CD4-positive, CD25-positive, alpha-beta regulatory T cell (primary cell): ENCODE data around the gene DNAJC27. TPM values are rescaled to one million over a fixed set of nuclear protein-coding genes. Genes with fewer than 3 reads are reported as not detected.
A peak's percentile ranks its signal among the peaks of the same experiment; 100 is the strongest.

ENCODE experiments used
- ATAC-seq, 2 donors: fragments of 150-1000 bp; cut with Tn5 transposase; one replicate each; pipeline ENCODE4 v1.10.0; 2021; ENCODE audit warnings: low read depth in 2 of 2, moderate number of reproducible peaks in 2 of 2, moderate library complexity in 1 of 2
- DNase-seq, 3 donors: peaks; one replicate each; pipeline versions ENCODE4 v3.0.0 to v3.0.0-alpha.2; 2012 to 2022; ENCODE audit warnings: mixed read lengths in 1 of 3
- H3K27ac ChIP-seq: one replicate; pipeline ENCODE4 v1.7.0; 2013; ENCODE audit warnings: mild to moderate bottlenecking, low read length; ENCODE audit not compliant: insufficient read depth, poor library complexity, severe bottlenecking
- H3K27me3 ChIP-seq: one replicate; pipeline ENCODE4 v1.7.0; 2013; ENCODE audit warnings: low read length; ENCODE audit not compliant: control insufficient read depth, insufficient read depth
- H3K36me3 ChIP-seq: one replicate; pipeline ENCODE4 v1.7.0; 2013; ENCODE audit warnings: mild to moderate bottlenecking, low read length, moderate library complexity; ENCODE audit not compliant: control insufficient read depth, insufficient read depth
- H3K4me1 ChIP-seq: 2 replicates; pipeline ENCODE4 v1.7.0; 2013; ENCODE audit warnings: mild to moderate bottlenecking, low read length; ENCODE audit not compliant: insufficient read depth, control insufficient read depth, poor library complexity, severe bottlenecking
- H3K4me3 ChIP-seq: one replicate; pipeline ENCODE4 v1.7.0; 2013; ENCODE audit warnings: low read depth, mild to moderate bottlenecking, low read length, moderate library complexity
- H3K9me3 ChIP-seq, 2 experiments: 1 replicate in 1 of 2; 2 replicates in 1 of 2; pipeline ENCODE4 v1.7.0; 2013; ENCODE audit warnings: low read length in 2 of 2, mild to moderate bottlenecking in 1 of 2, moderate library complexity in 1 of 2; ENCODE audit not compliant: control insufficient read depth in 2 of 2
- H3K27ac Mint-ChIP-seq, 3 donors: one replicate each; pipeline ENCODE4 v1.8.0; 2020 to 2022; ENCODE audit warnings: mild to moderate bottlenecking in 3 of 3, mixed read lengths in 3 of 3, moderate library complexity in 2 of 3
- H3K27me3 Mint-ChIP-seq: one replicate; pipeline ENCODE4 v1.8.0; 2022; ENCODE audit warnings: mild to moderate bottlenecking, mixed read lengths
- H3K36me3 Mint-ChIP-seq: one replicate; pipeline ENCODE4 v1.8.0; 2020; ENCODE audit warnings: mixed read lengths
- H3K4me1 Mint-ChIP-seq, 4 donors: one replicate each; pipeline ENCODE4 v1.8.0; 2020 to 2022; ENCODE audit warnings: mixed read lengths in 4 of 4, mild to moderate bottlenecking in 1 of 4
- H3K4me3 Mint-ChIP-seq, 4 donors: one replicate each; pipeline ENCODE4 v1.8.0; 2020 to 2022; ENCODE audit warnings: mild to moderate bottlenecking in 4 of 4, mixed read lengths in 4 of 4, moderate library complexity in 3 of 4
- H3K9me3 Mint-ChIP-seq, 7 donors: one replicate each; pipeline ENCODE4 v1.8.0; 2020 to 2022; ENCODE audit warnings: mixed read lengths in 7 of 7, mild to moderate bottlenecking in 3 of 7, moderate library complexity in 2 of 7
- polyA plus RNA-seq, 4 donors: library from polyadenylated mRNA; unstranded; fragments of 300-500 nt; fragmentation: Illumina TruSeq; gene quantifications; one replicate each; pipeline ENCODE4 v1.2.3, GENCODE V29; 2021
- total RNA-seq: library from RNA; stranded (reverse); gene quantifications from one replicate; pipeline ENCODE4 v1.2.3, GENCODE V29; 2022

The DNAJC27 gene
- total and polyA plus RNA-seq, 5 donors from 2014 or later: 2.7 to 14.6 (median 5.6) TPM

- Histone ChIP-seq H3K4me3 (no peak overlapping the region), H3K9me3 (peaks cover 11 to 13% of the 10 kb centered on the region in 2 experiments), H3K27ac (no peak overlapping the region), H3K4me1 (no peaks in the 10 kb centered on the region), H3K27me3 (no peaks in the 10 kb centered on the region), H3K36me3 (peaks cover 72% of the 10 kb centered on the region)
- Mint-ChIP-seq H3K9me3 (peaks cover 1 to 23% (median 8%) of the 10 kb centered on the region in 7 donors), H3K27ac (no peak overlapping the region), H3K27me3 (no peaks in the 10 kb centered on the region), H3K4me1 (peaks cover 0 to 21% (median 11%) of the 10 kb centered on the region in 4 donors), H3K4me3 (no peak overlapping the region), H3K36me3 (peaks cover 84% of the 10 kb centered on the region)
- no peak for DNase-seq
- no peak for ATAC-seq
Observed at GRCh38 chr2:24955921-24956320, 15.8 kb downstream of the DNAJC27 start.

- Histone ChIP-seq H3K27ac (no peak overlapping the region), H3K27me3 (no peaks in the 10 kb centered on the region), H3K4me1 (no peaks in the 10 kb centered on the region), H3K36me3 (peaks cover 68% of the 10 kb centered on the region), H3K4me3 (no peak overlapping the region), H3K9me3 (peaks cover 11 to 13% of the 10 kb centered on the region in 2 experiments)
- H3K36me3 Mint-ChIP-seq: peaks cover 78% of the 10 kb centered on the region
- peaks cover 0 to 18% (median 8%) of the 10 kb centered on the region in 4 donors for H3K4me1 Mint-ChIP-seq
- no peaks in the 10 kb centered on the region for H3K27me3 Mint-ChIP-seq
- DNase-seq (no peak), ATAC-seq (no peak)
- H3K27ac Mint-ChIP-seq: no peak overlapping the region
- H3K9me3 Mint-ChIP-seq: peaks cover 1 to 23% (median 8%) of the 10 kb centered on the region in 7 donors
- no peak overlapping the region for H3K4me3 Mint-ChIP-seq
Observed at GRCh38 chr2:24955232-24955631, 16.5 kb downstream of the DNAJC27 start.

- peaks cover 4 to 5% of the 10 kb centered on the region in 2 experiments for H3K9me3 ChIP-seq
- peaks cover 48% of the 10 kb centered on the region for H3K36me3 ChIP-seq
- Mint-ChIP-seq H3K27ac (no peak overlapping the region), H3K27me3 (no peaks in the 10 kb centered on the region), H3K9me3 (peaks cover 0 to 7% (median 3%) of the 10 kb centered on the region in 7 donors), H3K4me1 (peaks cover 0 to 5% (median under 1%) of the 10 kb centered on the region in 4 donors), H3K4me3 (no peak overlapping the region), H3K36me3 (peaks cover 46% of the 10 kb centered on the region)
- H3K27me3 ChIP-seq: no peaks in the 10 kb centered on the region
- ATAC-seq: no peak
- H3K4me3 ChIP-seq: no peak overlapping the region
- no peak for DNase-seq
- no peak overlapping the region for H3K27ac ChIP-seq
- H3K4me1 ChIP-seq: no peaks in the 10 kb centered on the region
Observed at GRCh38 chr2:24950102-24950501, 21.7 kb downstream of the DNAJC27 start.

- Histone ChIP-seq H3K9me3 (no peaks in the 10 kb centered on the region), H3K27me3 (no peaks in the 10 kb centered on the region), H3K4me3 (no peak overlapping the region), H3K27ac (no peak overlapping the region), H3K36me3 (peaks cover 39% of the 10 kb centered on the region), H3K4me1 (no peaks in the 10 kb centered on the region)
- Mint-ChIP-seq H3K27ac (no peak overlapping the region), H3K4me1 (peaks cover 0 to 5% (median under 1%) of the 10 kb centered on the region in 4 donors), H3K27me3 (no peaks in the 10 kb centered on the region), H3K36me3 (peaks cover 32% of the 10 kb centered on the region), H3K4me3 (no peak overlapping the region), H3K9me3 (no peaks in the 10 kb centered on the region)
- no peak for ATAC-seq
- no peak for DNase-seq
Observed at GRCh38 chr2:24948506-24948905, 23.2 kb downstream of the DNAJC27 start.

GRCh38 chr2:24947561-24948157, 24.1 kb downstream of the DNAJC27 start:
- Mint-ChIP-seq H3K27ac (peak overlapping the region in 1 of 3 donors; percentile 48), H3K36me3 (peaks cover 32% of the 10 kb centered on the region)

GRCh38 chr2:24945907-24946306, 25.8 kb downstream of the DNAJC27 start:
- Mint-ChIP-seq H3K27ac (no peak overlapping the region), H3K9me3 (no peaks in the 10 kb centered on the region), H3K36me3 (peaks cover 18% of the 10 kb centered on the region), H3K4me1 (peaks cover 0 to 2% (median 0%) of the 10 kb centered on the region in 4 donors), H3K27me3 (no peaks in the 10 kb centered on the region), H3K4me3 (no peak overlapping the region)
- H3K27me3 ChIP-seq: no peaks in the 10 kb centered on the region
- H3K9me3 ChIP-seq: no peaks in the 10 kb centered on the region
- ATAC-seq (no peak), DNase-seq (no peak)
- no peak overlapping the region for H3K27ac ChIP-seq
- peaks cover 21% of the 10 kb centered on the region for H3K36me3 ChIP-seq
- H3K4me1 ChIP-seq: no peaks in the 10 kb centered on the region
- no peak overlapping the region for H3K4me3 ChIP-seq

More at GRCh38 chr2:24947561-24948157, 24.1 kb downstream of the DNAJC27 start:
- Mint-ChIP-seq H3K4me1 (peaks cover 0 to 2% (median 0%) of the 10 kb centered on the region in 4 donors), H3K4me3 (no peak overlapping the region), H3K9me3 (no peaks in the 10 kb centered on the region), H3K27me3 (no peaks in the 10 kb centered on the region)
- no peak overlapping the region for H3K4me3 ChIP-seq
- H3K36me3 ChIP-seq: peaks cover 33% of the 10 kb centered on the region
- no peaks in the 10 kb centered on the region for H3K4me1 ChIP-seq
- ATAC-seq (no peak), DNase-seq (no peak)
- H3K9me3 ChIP-seq: no peaks in the 10 kb centered on the region
- H3K27ac ChIP-seq: no peak overlapping the region
- no peaks in the 10 kb centered on the region for H3K27me3 ChIP-seq

- Mint-ChIP-seq H3K4me1 (peaks cover 0 to 2% (median 0%) of the 10 kb centered on the region in 4 donors), H3K36me3 (peaks cover 14% of the 10 kb centered on the region), H3K27ac (no peak overlapping the region), H3K9me3 (no peaks in the 10 kb centered on the region), H3K27me3 (no peaks in the 10 kb centered on the region), H3K4me3 (no peak overlapping the region)
- Histone ChIP-seq H3K27me3 (no peaks in the 10 kb centered on the region), H3K27ac (no peak overlapping the region), H3K9me3 (no peaks in the 10 kb centered on the region), H3K4me3 (no peak overlapping the region), H3K4me1 (no peaks in the 10 kb centered on the region), H3K36me3 (peaks cover 21% of the 10 kb centered on the region)
- ATAC-seq (no peak), DNase-seq (no peak)
Observed at GRCh38 chr2:24943427-24944053, 28.2 kb downstream of the DNAJC27 start.

GRCh38 chr2:24939353-24939752, 32.4 kb downstream of the DNAJC27 start:
- Histone ChIP-seq H3K27me3 (no peaks in the 10 kb centered on the region), H3K4me1 (no peaks in the 10 kb centered on the region), H3K27ac (no peak overlapping the region), H3K4me3 (no peak overlapping the region), H3K36me3 (no peaks in the 10 kb centered on the region), H3K9me3 (no peaks in the 10 kb centered on the region)
- Mint-ChIP-seq H3K27me3 (no peaks in the 10 kb centered on the region), H3K4me1 (no peaks in the 10 kb centered on the region), H3K4me3 (no peak overlapping the region), H3K36me3 (no peaks in the 10 kb centered on the region), H3K9me3 (no peaks in the 10 kb centered on the region), H3K27ac (no peak overlapping the region)
- ATAC-seq: no peak
- no peak for DNase-seq
